Measurements from ENCODE around the gene CABLES1.

CABLES1 gene

DNA sequence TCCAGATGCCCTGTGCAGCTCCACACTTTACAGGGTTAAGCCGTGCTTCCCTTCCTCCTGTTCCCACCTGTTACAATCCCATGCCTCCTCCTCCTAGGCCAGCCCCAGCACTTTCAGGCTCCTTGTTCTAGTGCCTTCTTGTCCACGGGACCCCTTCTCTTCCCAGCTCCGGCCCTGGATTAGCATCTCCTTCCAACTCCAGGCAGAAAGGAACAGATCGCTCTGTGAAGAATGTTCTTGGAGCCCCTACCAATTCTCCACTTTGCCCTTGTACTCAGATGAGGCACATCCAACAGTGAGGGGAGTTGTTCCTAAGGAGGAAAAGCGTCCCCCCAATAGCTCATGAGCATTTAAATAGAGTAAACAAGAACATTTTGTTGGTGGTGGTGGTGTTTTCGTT lies 72.7 kb downstream of the CABLES1 start:
- no peak overlapping the region for H2AFZ ChIP-seq (ENCODE audit: low read length, unreplicated experiment)
- no peaks in the 10 kb centered on the region for H3K27me3 ChIP-seq (ENCODE audit: insufficient read depth, low read length)
- no peaks in the 10 kb centered on the region for H3K36me3 ChIP-seq (ENCODE audit: insufficient read depth, low read length)
- no peak overlapping the region for H3K4me3 ChIP-seq (ENCODE audit: low read depth, low read length)
- H3K79me2 ChIP-seq (ENCODE audit: control insufficient read depth, insufficient read depth, low read length, unreplicated experiment), result no peaks in the 10 kb centered on the region
- H3K27ac ChIP-seq (ENCODE audit: low read depth, low read length), result no peak overlapping the region
- H3K4me1 ChIP-seq (ENCODE audit: control insufficient read depth, insufficient read depth, low read length, unreplicated experiment), result no peaks in the 10 kb centered on the region

DNA sequence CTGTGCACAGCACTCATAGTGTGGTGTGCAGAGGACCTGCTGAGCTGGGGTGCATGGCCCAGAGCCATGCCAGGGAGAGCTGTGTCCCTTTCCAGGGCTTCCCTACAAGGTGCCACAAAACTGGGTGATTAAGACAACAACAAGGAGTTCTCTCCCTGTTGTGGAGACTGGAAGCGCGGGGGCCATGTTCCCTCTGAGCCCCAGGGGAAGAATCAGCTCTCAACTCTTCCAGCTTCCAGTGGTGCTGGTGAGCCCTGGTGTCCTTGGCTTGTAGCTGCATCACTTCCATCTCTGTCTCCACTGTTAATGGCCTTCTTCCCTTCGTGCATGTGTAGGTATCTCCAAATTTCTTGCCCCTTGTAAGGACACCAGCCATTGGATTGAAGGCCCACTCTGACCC lies 73.3 kb downstream of the CABLES1 start:
- Histone ChIP-seq H3K27ac (ENCODE audit: low read depth, low read length) (no peak overlapping the region), H3K4me3 (ENCODE audit: low read depth, low read length) (no peak overlapping the region), H3K4me1 (ENCODE audit: control insufficient read depth, insufficient read depth, low read length, unreplicated experiment) (no peaks in the 10 kb centered on the region), H2AFZ (ENCODE audit: low read length, unreplicated experiment) (no peak overlapping the region), H3K36me3 (ENCODE audit: insufficient read depth, low read length) (no peaks in the 10 kb centered on the region), H3K79me2 (ENCODE audit: control insufficient read depth, insufficient read depth, low read length, unreplicated experiment) (no peaks in the 10 kb centered on the region), H3K27me3 (ENCODE audit: insufficient read depth, low read length) (no peaks in the 10 kb centered on the region)

DNA sequence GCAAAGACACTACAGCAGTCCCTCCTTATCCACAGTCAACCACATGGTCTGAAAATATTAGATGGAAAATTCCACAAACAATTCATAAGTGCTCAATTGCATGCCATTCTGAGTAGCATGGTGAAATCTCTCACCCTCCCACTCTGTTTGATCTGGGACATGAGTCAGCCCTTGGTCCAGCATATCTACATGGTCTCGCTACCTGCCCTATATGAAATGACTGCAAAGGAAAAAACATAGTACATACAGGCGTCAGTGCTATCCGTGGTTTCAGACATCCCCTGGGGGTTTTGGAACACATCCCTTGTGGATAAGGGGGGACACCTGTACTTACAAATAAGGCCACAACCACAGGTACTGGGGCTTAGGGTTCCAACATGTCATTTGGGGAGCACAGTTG lies 73.7 kb downstream of the CABLES1 start:
- Histone ChIP-seq H3K27me3 (ENCODE audit: insufficient read depth, low read length) (no peaks in the 10 kb centered on the region), H3K4me1 (ENCODE audit: control insufficient read depth, insufficient read depth, low read length, unreplicated experiment) (no peaks in the 10 kb centered on the region), H3K36me3 (ENCODE audit: insufficient read depth, low read length) (no peaks in the 10 kb centered on the region)

DNA sequence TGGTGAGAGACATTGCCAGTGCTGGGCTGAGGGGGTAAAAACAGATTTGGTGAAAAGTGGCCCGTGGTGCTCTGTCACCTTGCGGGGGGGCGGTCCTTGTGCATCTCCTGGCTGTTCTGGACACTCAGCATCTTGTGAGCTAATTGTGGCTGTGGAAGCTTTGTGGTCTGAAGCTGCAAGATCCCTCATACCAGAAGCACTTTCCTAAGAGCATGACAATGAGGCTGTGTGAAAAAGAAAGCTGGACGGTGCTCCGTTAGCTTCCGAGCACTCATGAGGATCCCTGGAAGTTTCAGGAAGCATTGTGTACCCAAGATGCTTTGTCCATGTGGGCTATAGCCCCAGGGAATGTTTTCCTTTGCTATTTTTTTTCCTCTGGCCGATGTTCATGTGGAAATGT lies 74.5 kb downstream of the CABLES1 start:
- H2AFZ ChIP-seq (ENCODE audit: low read length, unreplicated experiment), result no peak overlapping the region
- no peaks in the 10 kb centered on the region for H3K79me2 ChIP-seq (ENCODE audit: control insufficient read depth, insufficient read depth, low read length, unreplicated experiment)
- H3K27me3 ChIP-seq (ENCODE audit: insufficient read depth, low read length), result no peaks in the 10 kb centered on the region
- H3K4me3 ChIP-seq (ENCODE audit: low read depth, low read length), result no peak overlapping the region
- no peaks in the 10 kb centered on the region for H3K4me1 ChIP-seq (ENCODE audit: control insufficient read depth, insufficient read depth, low read length, unreplicated experiment)
- peaks cover 6% of the 10 kb centered on the region; the same call in 1 of the 2 replicates for H3K36me3 ChIP-seq (ENCODE audit: insufficient read depth, low read length)
- H3K27ac ChIP-seq (ENCODE audit: low read depth, low read length), result no peak overlapping the region

More for the DNA sequence above, 73.7 kb downstream of the CABLES1 start:
- no peak overlapping the region for H3K4me3 ChIP-seq (ENCODE audit: low read depth, low read length)
- no peak overlapping the region for H3K27ac ChIP-seq (ENCODE audit: low read depth, low read length)
- no peak overlapping the region for H2AFZ ChIP-seq (ENCODE audit: low read length, unreplicated experiment)
- no peaks in the 10 kb centered on the region for H3K79me2 ChIP-seq (ENCODE audit: control insufficient read depth, insufficient read depth, low read length, unreplicated experiment)

DNA sequence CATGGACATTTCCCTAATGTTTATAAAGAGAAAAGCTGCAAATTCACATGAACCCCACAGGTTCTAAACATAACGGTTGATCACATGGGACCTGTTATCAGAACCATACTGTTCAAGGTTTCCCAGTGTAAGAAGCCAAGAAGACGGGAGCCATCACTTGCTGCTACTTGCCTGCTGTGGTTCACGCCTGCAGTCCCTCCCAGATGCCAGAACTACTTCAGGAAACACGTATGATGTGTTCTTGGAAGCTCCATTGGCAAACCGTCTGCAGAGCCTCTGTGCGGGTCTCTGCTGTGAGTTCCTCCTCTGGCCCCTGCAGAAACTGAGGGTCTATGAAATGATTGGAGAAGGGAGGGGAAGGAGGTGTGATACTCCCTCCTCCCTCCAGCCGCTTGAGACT lies 75.2 kb downstream of the CABLES1 start:
- no peaks in the 10 kb centered on the region for H3K4me1 ChIP-seq (ENCODE audit: control insufficient read depth, insufficient read depth, low read length, unreplicated experiment)
- H3K4me3 ChIP-seq (ENCODE audit: low read depth, low read length), result no peak overlapping the region
- H2AFZ ChIP-seq (ENCODE audit: low read length, unreplicated experiment), result no peak overlapping the region
- H3K27ac ChIP-seq (ENCODE audit: low read depth, low read length), result no peak overlapping the region
- H3K27me3 ChIP-seq (ENCODE audit: insufficient read depth, low read length), result no peaks in the 10 kb centered on the region
- H3K79me2 ChIP-seq (ENCODE audit: control insufficient read depth, insufficient read depth, low read length, unreplicated experiment), result no peaks in the 10 kb centered on the region
- H3K36me3 ChIP-seq (ENCODE audit: insufficient read depth, low read length), result peaks cover 7% of the 10 kb centered on the region; the same call in 1 of the 2 replicates

DNA sequence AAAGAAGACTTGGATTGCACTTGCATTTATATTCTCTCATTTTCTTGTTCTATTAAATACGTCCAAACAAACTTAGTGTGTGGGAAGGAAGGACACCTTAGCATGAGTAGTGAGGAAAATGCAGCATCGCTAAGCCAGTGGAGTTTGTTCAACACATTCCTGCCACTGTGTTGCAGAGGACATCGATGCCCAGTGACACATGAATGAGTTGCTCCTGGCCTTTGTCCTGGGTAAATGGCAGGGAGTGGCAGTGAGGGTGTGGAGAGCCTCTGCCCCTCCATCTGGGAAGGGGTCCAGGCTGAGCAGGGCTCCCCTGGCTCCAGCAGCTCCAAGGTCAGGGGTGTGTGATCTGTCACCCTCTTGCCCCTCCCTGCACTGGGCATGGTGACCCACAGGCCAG lies 75.9 kb downstream of the CABLES1 start:
- H3K79me2 ChIP-seq (ENCODE audit: control insufficient read depth, insufficient read depth, low read length, unreplicated experiment), result no peaks in the 10 kb centered on the region
- H3K36me3 ChIP-seq (ENCODE audit: insufficient read depth, low read length), result peaks cover 7% of the 10 kb centered on the region; the same call in 1 of the 2 replicates
- no peak overlapping the region for H2AFZ ChIP-seq (ENCODE audit: low read length, unreplicated experiment)
- no peak overlapping the region for H3K27ac ChIP-seq (ENCODE audit: low read depth, low read length)
- no peaks in the 10 kb centered on the region for H3K27me3 ChIP-seq (ENCODE audit: insufficient read depth, low read length)
- no peaks in the 10 kb centered on the region for H3K4me1 ChIP-seq (ENCODE audit: control insufficient read depth, insufficient read depth, low read length, unreplicated experiment)
- H3K4me3 ChIP-seq (ENCODE audit: low read depth, low read length), result no peak overlapping the region

DNA sequence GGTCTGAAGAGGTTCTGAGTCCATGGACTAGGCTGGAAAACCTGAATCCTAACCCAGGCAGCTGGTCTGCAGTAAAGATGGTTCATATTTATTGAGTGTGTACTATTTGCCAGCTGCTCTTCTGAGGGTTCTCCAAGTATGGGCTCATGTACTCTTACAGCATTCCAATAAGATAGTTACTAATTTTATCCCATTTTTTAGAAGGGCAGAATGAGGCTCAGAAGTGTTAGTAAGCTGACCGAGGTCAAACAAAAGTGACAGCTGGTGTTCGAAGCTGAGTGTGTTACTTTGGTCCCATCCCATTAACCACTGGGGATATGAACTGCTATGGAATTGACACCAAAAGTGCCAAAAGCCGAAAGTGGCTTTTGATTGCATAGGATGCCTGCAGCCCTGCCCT lies 76.9 kb downstream of the CABLES1 start:
- Histone ChIP-seq H3K36me3 (ENCODE audit: insufficient read depth, low read length) (peaks cover 7% of the 10 kb centered on the region; the same call in 1 of the 2 replicates), H3K79me2 (ENCODE audit: control insufficient read depth, insufficient read depth, low read length, unreplicated experiment) (no peaks in the 10 kb centered on the region)

DNA sequence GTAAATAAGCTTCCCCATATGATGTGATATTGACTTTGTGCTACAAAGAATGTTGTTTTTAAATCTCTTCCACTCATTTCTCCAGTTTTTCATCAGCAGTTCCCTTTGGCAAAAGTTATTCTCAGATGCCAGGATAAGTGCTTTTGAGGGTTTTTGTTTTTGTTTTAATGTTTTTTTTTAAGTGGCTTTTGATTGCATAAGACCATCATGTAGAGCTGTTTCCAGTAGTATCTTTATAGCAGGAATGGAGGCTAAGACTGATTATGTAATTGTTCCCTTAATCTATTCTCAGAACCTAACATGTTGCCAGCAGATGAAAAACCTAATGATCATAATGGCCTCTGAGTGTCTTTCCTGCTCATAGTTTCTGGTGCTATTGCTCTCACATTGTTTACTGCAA lies 77.9 kb downstream of the CABLES1 start:
- Histone ChIP-seq H2AFZ (ENCODE audit: low read length, unreplicated experiment) (no peak overlapping the region), H3K27ac (ENCODE audit: low read depth, low read length) (no peak overlapping the region), H3K36me3 (ENCODE audit: insufficient read depth, low read length) (peaks cover 7% of the 10 kb centered on the region; the same call in 1 of the 2 replicates), H3K4me3 (ENCODE audit: low read depth, low read length) (no peak overlapping the region), H3K79me2 (ENCODE audit: control insufficient read depth, insufficient read depth, low read length, unreplicated experiment) (no peaks in the 10 kb centered on the region), H3K27me3 (ENCODE audit: insufficient read depth, low read length) (no peaks in the 10 kb centered on the region), H3K4me1 (ENCODE audit: control insufficient read depth, insufficient read depth, low read length, unreplicated experiment) (no peaks in the 10 kb centered on the region)

More for the DNA sequence above, 76.9 kb downstream of the CABLES1 start:
- H3K4me3 ChIP-seq (ENCODE audit: low read depth, low read length), result no peak overlapping the region
- H3K27ac ChIP-seq (ENCODE audit: low read depth, low read length), result no peak overlapping the region
- H3K4me1 ChIP-seq (ENCODE audit: control insufficient read depth, insufficient read depth, low read length, unreplicated experiment), result no peaks in the 10 kb centered on the region
- no peaks in the 10 kb centered on the region for H3K27me3 ChIP-seq (ENCODE audit: insufficient read depth, low read length)
- H2AFZ ChIP-seq (ENCODE audit: low read length, unreplicated experiment), result no peak overlapping the region

DNA sequence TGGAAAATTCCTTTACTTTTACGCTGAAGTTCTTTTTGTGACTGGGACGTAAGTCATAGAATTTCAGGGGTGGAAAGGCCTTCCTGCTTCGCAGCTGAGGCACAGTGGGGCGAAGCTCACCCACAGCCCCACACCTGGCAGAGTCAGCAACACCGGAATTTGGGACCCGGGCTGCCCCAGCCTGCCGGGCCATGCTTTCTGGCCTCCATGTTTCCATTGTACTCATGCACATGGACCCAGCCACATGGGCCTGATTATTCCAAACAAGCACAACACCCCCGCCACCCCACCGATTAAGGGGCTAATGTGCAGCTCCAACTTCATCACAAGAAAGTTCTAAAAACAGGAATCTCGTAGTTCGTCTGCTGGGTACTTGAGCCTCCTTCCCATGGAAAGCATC lies 82.5 kb downstream of the CABLES1 start:
- Histone ChIP-seq H2AFZ (ENCODE audit: low read length, unreplicated experiment) (no peak overlapping the region), H3K27ac (ENCODE audit: low read depth, low read length) (no peak overlapping the region), H3K4me3 (ENCODE audit: low read depth, low read length) (no peak overlapping the region), H3K79me2 (ENCODE audit: control insufficient read depth, insufficient read depth, low read length, unreplicated experiment) (no peaks in the 10 kb centered on the region), H3K36me3 (ENCODE audit: insufficient read depth, low read length) (peaks cover 7% of the 10 kb centered on the region; the same call in 1 of the 2 replicates), H3K4me1 (ENCODE audit: control insufficient read depth, insufficient read depth, low read length, unreplicated experiment) (no peaks in the 10 kb centered on the region), H3K27me3 (ENCODE audit: insufficient read depth, low read length) (no peaks in the 10 kb centered on the region)

DNA sequence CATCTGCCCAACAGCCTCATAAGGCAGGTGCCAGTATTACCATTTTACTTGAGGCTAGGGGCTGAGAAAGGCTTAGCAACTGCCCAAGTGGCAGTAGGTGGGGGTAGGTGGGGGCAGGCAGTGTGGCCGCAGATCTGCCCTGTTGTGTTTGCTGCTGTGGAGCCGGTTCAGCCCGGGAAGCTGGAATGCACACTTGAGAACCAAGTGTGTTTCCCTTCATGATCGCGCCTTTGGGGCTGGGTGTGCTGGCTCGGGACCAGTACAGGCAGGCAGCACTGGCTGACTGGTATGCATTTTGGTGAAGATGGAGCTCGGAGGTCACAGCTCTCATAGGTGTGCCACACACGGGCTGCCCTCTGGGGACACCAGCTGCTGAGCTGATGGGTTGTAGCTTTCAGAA lies 85.1 kb downstream of the CABLES1 start:
- H3K4me3 ChIP-seq (ENCODE audit: low read depth, low read length), result no peak overlapping the region
- no peak overlapping the region for H3K27ac ChIP-seq (ENCODE audit: low read depth, low read length)
- no peaks in the 10 kb centered on the region for H3K79me2 ChIP-seq (ENCODE audit: control insufficient read depth, insufficient read depth, low read length, unreplicated experiment)

DNA sequence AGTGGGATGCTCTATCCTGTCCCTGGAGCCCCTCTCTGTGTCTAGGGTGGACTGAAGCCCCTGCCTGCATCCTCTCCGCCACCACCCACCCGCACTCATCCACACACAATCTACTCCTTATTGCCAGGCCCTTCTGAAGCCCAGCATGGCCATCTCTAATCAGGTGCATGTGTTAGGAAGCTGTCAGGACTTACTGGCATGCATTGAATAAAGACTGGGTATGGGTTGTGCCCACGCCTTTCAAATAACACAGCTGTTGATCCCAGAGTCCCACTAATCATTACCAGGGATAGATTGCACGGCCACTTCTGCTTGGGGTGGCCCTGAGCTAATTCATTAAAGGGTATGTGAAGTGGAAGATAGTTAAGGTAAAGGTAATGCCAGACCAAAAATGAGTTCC lies 88.4 kb downstream of the CABLES1 start:
- no peaks in the 10 kb centered on the region for H3K27me3 ChIP-seq (ENCODE audit: insufficient read depth, low read length)
- H3K79me2 ChIP-seq (ENCODE audit: control insufficient read depth, insufficient read depth, low read length, unreplicated experiment), result no peaks in the 10 kb centered on the region
- no peak overlapping the region for H2AFZ ChIP-seq (ENCODE audit: low read length, unreplicated experiment)
- no peak overlapping the region for H3K27ac ChIP-seq (ENCODE audit: low read depth, low read length)
- H3K4me3 ChIP-seq (ENCODE audit: low read depth, low read length), result no peak overlapping the region
- H3K36me3 ChIP-seq (ENCODE audit: insufficient read depth, low read length), result no peaks in the 10 kb centered on the region
- H3K4me1 ChIP-seq (ENCODE audit: control insufficient read depth, insufficient read depth, low read length, unreplicated experiment), result peaks cover 42% of the 10 kb centered on the region

More for the DNA sequence above, 85.1 kb downstream of the CABLES1 start:
- H3K36me3 ChIP-seq (ENCODE audit: insufficient read depth, low read length), result no peaks in the 10 kb centered on the region
- no peaks in the 10 kb centered on the region for H3K27me3 ChIP-seq (ENCODE audit: insufficient read depth, low read length)
- H2AFZ ChIP-seq (ENCODE audit: low read length, unreplicated experiment), result no peak overlapping the region
- H3K4me1 ChIP-seq (ENCODE audit: control insufficient read depth, insufficient read depth, low read length, unreplicated experiment), result peaks cover 10% of the 10 kb centered on the region

Measured in ACC112 (cell line).